Measurements from ENCODE around the gene IMPA2. TPM values are rescaled to one million over a fixed set of nuclear protein-coding genes. Genes with fewer than 3 reads are reported as not detected.

IMPA2 gene
- total and polyA plus RNA-seq, 10 of the 15 experiments (the other 5 are each of a cell fraction or from before 2014, with no cell fraction given) = 0.24 to 21.0 (median 11.4) TPM

DNA sequence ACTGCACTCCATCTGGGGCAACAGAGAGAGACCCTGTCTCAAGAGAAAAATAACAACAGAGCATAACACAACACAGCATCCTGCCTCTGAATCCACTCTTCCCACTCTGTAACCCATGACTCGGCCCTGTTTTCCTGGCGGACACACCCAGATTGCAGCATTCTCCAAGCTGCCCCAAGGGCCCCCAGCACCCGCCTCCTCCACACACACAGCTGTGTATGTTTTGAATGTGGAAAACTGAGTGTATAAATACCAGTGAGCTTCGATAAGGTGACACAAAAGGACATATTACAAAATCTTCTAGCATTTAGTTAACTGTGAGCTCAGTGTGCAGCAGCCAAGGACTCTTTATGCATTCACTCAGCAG lies 13.0 kb downstream of the IMPA2 start:
- FAIRE-seq (no peak), ATAC-seq (no peak), DNase-seq (ENCODE audit: low read depth, low spot score) (no peak)
- Histone ChIP-seq H4K20me1 (ENCODE audit: control insufficient read depth, insufficient read depth) (no peaks in the 10 kb centered on the region), H3K4me2 (ENCODE audit: control insufficient read depth, insufficient read depth) (no peak overlapping the region), H3K27me3 (replicated peaks in 1 of 2; ENCODE audit: control insufficient read depth in 2 of 2, insufficient read depth in 2 of 2, low read length in 1 of 2) (no peaks in the 10 kb centered on the region), H3K27ac (ENCODE audit: control insufficient read depth, insufficient read depth) (no peak overlapping the region), H3K9ac (ENCODE audit: control insufficient read depth, insufficient read depth, low read length) (no peak overlapping the region), H2AFZ (ENCODE audit: control insufficient read depth, low read depth, low read length) (no peak overlapping the region), H3K4me1 (ENCODE audit: control insufficient read depth, insufficient read depth, low read length) (peaks cover 8% of the 10 kb centered on the region), H3K79me2 (ENCODE audit: control insufficient read depth, insufficient read depth, low read length) (no peaks in the 10 kb centered on the region), H3K9me3 (replicated peaks; ENCODE audit: control insufficient read depth, insufficient read depth, low read length) (no peaks in the 10 kb centered on the region), H3K4me3 (no peak overlapping the region), H3K36me3 (ENCODE audit: control insufficient read depth in 2 of 2, insufficient read depth in 2 of 2, low read length in 1 of 2) (no peaks in the 10 kb centered on the region)
- RAD21 ChIA-PET (ENCODE audit: unreplicated experiment) = interaction anchor here (2.4 to 4.6 kb wide), 2 partner anchors 56 to 338 kb away, joined by 12 to 40 read pairs; no protein-coding TSS in a partner anchor
- TF ChIP-seq HDAC6 (IDR thresholded peaks at IDR 0.05; ENCODE audit: unreplicated experiment) (no peak), WRNIP1 (IDR thresholded peaks at IDR 0.05; ENCODE audit: borderline replicate concordance, low read depth, low read length) (no peak), SMAD1 (IDR thresholded peaks at IDR 0.05; ENCODE audit: low read depth, partially characterized antibody) (no peak), SMARCA5 (IDR thresholded peaks at IDR 0.05) (no peak), SREBF1 (IDR thresholded peaks at IDR 0.05; ENCODE audit: low read length) (no peak), IKZF1 (conservative IDR thresholded peaks at IDR 0.05) (no peak), RAD51 (IDR thresholded peaks at IDR 0.05) (no peak), RBBP5 (conservative IDR thresholded peaks at IDR 0.05) (no peak), MTA2 (IDR thresholded peaks at IDR 0.05; ENCODE audit: low read depth) (no peak), ETV6 (conservative IDR thresholded peaks at IDR 0.05 in 1 of 2, IDR thresholded peaks at IDR 0.05 in 1 of 2; ENCODE audit: borderline replicate concordance in 1 of 2, low read depth in 1 of 2) (no peak), KLF5 (IDR thresholded peaks at IDR 0.05; ENCODE audit: partially characterized antibody) (no peak), TARDBP (IDR thresholded peaks at IDR 0.05; ENCODE audit: borderline replicate concordance) (no peak)
- TF ChIP-seq, protein P1, sequence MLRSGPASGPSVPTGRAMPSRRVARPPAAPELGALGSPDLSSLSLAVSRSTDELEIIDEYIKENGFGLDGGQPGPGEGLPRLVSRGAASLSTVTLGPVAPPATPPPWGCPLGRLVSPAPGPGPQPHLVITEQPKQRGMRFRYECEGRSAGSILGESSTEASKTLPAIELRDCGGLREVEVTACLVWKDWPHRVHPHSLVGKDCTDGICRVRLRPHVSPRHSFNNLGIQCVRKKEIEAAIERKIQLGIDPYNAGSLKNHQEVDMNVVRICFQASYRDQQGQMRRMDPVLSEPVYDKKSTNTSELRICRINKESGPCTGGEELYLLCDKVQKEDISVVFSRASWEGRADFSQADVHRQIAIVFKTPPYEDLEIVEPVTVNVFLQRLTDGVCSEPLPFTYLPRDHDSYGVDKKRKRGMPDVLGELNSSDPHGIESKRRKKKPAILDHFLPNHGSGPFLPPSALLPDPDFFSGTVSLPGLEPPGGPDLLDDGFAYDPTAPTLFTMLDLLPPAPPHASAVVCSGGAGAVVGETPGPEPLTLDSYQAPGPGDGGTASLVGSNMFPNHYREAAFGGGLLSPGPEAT (IDR thresholded peaks at IDR 0.05; ENCODE audit: low read depth) = no peak
- TF ChIP-seq, protein P2, sequence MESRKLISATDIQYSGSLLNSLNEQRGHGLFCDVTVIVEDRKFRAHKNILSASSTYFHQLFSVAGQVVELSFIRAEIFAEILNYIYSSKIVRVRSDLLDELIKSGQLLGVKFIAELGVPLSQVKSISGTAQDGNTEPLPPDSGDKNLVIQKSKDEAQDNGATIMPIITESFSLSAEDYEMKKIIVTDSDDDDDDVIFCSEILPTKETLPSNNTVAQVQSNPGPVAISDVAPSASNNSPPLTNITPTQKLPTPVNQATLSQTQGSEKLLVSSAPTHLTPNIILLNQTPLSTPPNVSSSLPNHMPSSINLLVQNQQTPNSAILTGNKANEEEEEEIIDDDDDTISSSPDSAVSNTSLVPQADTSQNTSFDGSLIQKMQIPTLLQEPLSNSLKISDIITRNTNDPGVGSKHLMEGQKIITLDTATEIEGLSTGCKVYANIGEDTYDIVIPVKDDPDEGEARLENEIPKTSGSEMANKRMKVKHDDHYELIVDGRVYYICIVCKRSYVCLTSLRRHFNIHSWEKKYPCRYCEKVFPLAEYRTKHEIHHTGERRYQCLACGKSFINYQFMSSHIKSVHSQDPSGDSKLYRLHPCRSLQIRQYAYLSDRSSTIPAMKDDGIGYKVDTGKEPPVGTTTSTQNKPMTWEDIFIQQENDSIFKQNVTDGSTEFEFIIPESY (IDR thresholded peaks at IDR 0.05) = no peak
- no TSS peak for BruUV-seq (replicated peaks)
- WGBS (ENCODE audit: insufficient coverage, insufficient replicate concordance, low lambda C conversion rate, missing lambda C conversion rate) = 80% methylated on average over 4 of the region's 4 CpGs
- SMC1A ChIA-PET (ENCODE audit: uncharacterized antibody, unreplicated experiment) = interaction anchor here (1.5 to 4.6 kb wide), 4 partner anchors 10 to 56 kb away, joined by 4 to 46 read pairs (median 4); no protein-coding TSS in a partner anchor
- POLR2A ChIA-PET = no interaction called here
- in situ Hi-C loops (cut with MboI) = no loop called here
- CTCF ChIA-PET = interaction anchor here (0.8 to 7.7 kb wide), 11 partner anchors 9 to 338 kb away, joined by 3 to 122 read pairs (median 6); partner anchors contain the start of gene IMPA2
- intact Hi-C loops (cut with micrococcal nuclease; ENCODE audit: unreplicated experiment) = loop anchor here (2.0 kb wide), 1 partner anchor 262 kb away; no protein-coding TSS in a partner anchor

Data from GM12878 (cell line).